IPS DF 6.9 (cell line): ENCODE data around the gene SEPTIN12.

Experiments used
- DNase-seq: peaks from one replicate; pipeline ENCODE4 v3.0.0-alpha.2; 2013; ENCODE audit warnings: low read depth, low spot score
- H3K27ac ChIP-seq: one replicate; pipeline ENCODE4 v1.5.1; 2013; ENCODE audit warnings: low read length, control low read depth
- H3K27me3 ChIP-seq: 2 replicates; pipeline ENCODE4 v1.6.1; 2013; ENCODE audit warnings: mild to moderate bottlenecking, low read length; ENCODE audit not compliant: control insufficient read depth, insufficient read depth
- H3K36me3 ChIP-seq: 2 replicates; pipeline ENCODE4 v1.6.1; 2013; ENCODE audit warnings: low read length; ENCODE audit not compliant: control insufficient read depth, insufficient read depth
- H3K4me1 ChIP-seq: 2 replicates; pipeline ENCODE4 v1.6.1; 2013; ENCODE audit warnings: low read length; ENCODE audit not compliant: control insufficient read depth, insufficient read depth
- H3K4me3 ChIP-seq: 2 replicates; pipeline ENCODE4 v1.5.1; 2013; ENCODE audit warnings: mild to moderate bottlenecking, low read length
- H3K9me3 ChIP-seq: 2 replicates; pipeline ENCODE4 v1.6.1; 2013; ENCODE audit warnings: low read length, inconsistent platforms; ENCODE audit not compliant: control insufficient read depth, insufficient read depth
- WGBS: extraction: QIAGEN DNeasy Blood & Tissue Kit; methylation state at CpG from one replicate; pipeline ENCODE4 v1.1.7; 2013; ENCODE audit warnings: mixed read lengths, missing lambda C conversion rate; ENCODE audit not compliant: insufficient read length, insufficient coverage; 5-methylcytosine and 5-hydroxymethylcytosine counted together

Gene SEPTIN12

GRCh38 chr16:4728676-4729075 is 59.5 kb downstream of the SEPTIN12 start:
- no CpG with 5 or more reads among the region's 8 CpGs for WGBS
- no peaks in the 10 kb centered on the region for H3K4me1 ChIP-seq
- DNase-seq, result no peak
- H3K27ac ChIP-seq, result no peak overlapping the region
- no peak overlapping the region for H3K4me3 ChIP-seq
- H3K36me3 ChIP-seq, result peaks cover 22% of the 10 kb centered on the region
- H3K9me3 ChIP-seq, result no peaks in the 10 kb centered on the region
- H3K27me3 ChIP-seq, result no peaks in the 10 kb centered on the region
